ENCODE measurements around the gene ARL8B. TPM values are rescaled to one million over a fixed set of nuclear protein-coding genes. Genes with fewer than 3 reads are reported as not detected.

Gene ARL8B
- total and polyA plus RNA-seq, 2 of the 8 experiments (the other 6 are each of a cell fraction or from before 2014, with no cell fraction given): 14.5 to 27.8 TPM

DNA sequence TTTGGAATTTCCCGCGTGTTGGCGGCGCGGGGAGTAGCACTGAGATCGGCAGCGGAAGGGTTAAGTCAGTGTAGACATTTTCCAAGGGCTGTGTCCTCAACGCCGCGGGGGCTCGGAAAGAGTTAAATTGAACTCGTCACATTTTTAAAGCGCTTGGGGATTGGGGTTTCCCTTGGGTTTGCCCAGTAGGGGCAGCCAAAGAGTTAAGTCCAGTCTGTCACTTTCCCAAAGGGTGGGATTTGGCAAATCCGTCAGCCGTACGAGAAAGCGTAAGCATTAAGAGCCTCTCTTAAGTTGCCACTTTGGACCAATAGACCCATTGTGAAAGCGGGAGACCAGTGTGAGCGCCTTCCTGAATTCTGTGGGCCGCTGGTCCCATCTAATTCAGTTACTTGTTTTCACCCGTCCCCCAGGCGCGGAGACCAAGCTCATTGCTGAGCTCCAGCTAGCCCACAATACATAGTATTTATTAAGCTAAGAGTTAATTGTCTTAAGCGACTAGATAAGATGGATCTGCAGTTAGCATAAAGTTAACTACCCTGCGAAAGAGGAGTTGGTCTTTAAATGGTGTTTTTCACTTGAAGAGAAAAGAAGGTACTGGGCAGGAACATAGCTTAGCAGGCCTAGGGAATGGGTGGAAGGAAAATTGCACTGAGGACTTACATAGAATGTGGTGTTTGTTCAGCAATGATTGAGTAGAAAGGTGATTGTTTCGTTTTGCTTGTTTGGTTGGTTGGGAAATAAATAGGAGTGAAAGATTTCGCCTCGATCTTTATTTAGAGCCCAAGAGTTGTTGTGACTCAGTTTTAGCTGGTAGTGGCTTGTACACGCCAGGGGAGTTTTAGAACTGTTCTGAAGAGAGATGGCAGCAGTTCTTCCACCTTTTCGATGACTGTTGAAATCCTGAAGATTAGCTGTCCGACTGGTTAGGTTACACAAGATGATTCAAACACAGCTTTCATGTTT is 932 bp downstream of the ARL8B start:
- Histone ChIP-seq H3K4me3 (ENCODE audit: extremely low read depth in 1 of 4, insufficient read depth in 2 of 4, low read depth in 3 of 4, low read length in 4 of 4) (peak overlapping the region; percentile 73 to 98 (median 90)), H2BK20ac (ENCODE audit: low read length) (no peak overlapping the region), H4K5ac (ENCODE audit: insufficient read length, low read depth, low read length) (no peak overlapping the region), H3K4ac (replicated peaks; ENCODE audit: insufficient read length, low read depth, low read length) (no peak overlapping the region), H3K9me3 (ENCODE audit: insufficient read depth in 2 of 2, low read depth in 1 of 2, low read length in 1 of 2) (no peaks in the 10 kb centered on the region), H4K91ac (replicated peaks; ENCODE audit: insufficient read length, low read length) (no peak overlapping the region), H3K23me2 (ENCODE audit: low read depth, low read length) (peaks cover 4% of the 10 kb centered on the region; the same call in 1 of the 2 replicates), H3K27ac (ENCODE audit: low read depth, low read length) (peak overlapping the region; percentile 89; the same call in 1 of the 2 replicates), H3K79me2 (ENCODE audit: control insufficient read depth in 1 of 2, insufficient read depth in 2 of 2, low read length in 2 of 2) (peaks cover 28 to 55% of the 10 kb centered on the region in 2 experiments), H2BK120ac (replicated peaks; ENCODE audit: low read depth, low read length) (no peak overlapping the region), H3K27me3 (replicated peaks in 1 of 4; ENCODE audit: control insufficient read depth in 3 of 4, extremely low read depth in 1 of 4, insufficient read depth in 3 of 4, low read length in 3 of 4) (no peaks in the 10 kb centered on the region), H2BK5ac (ENCODE audit: low read depth, low read length) (0 out of 2 replicates have a peak overlapping the region, but pooled peaks have one; percentile 81), H3K36me3 (ENCODE audit: control insufficient read depth in 2 of 4, insufficient read depth in 4 of 4, low read length in 3 of 4) (no peaks in the 10 kb centered on the region), H2AFZ (ENCODE audit: low read length) (no peak overlapping the region), H3K4me2 (ENCODE audit: insufficient read depth in 1 of 2, low read depth in 2 of 2, low read length in 2 of 2) (peak overlapping the region; percentile 71 to 97), H3K79me1 (ENCODE audit: low read depth, low read length) (peaks cover 5% of the 10 kb centered on the region), H2AK5ac (ENCODE audit: low read depth, low read length) (no peak overlapping the region), H3K23ac (ENCODE audit: insufficient read length) (no peak overlapping the region), H4K8ac (ENCODE audit: extremely low read depth, insufficient read depth, low read length) (peak overlapping the region; percentile 98; the same call in 1 of the 2 replicates), H3K9ac (replicated peaks in 1 of 4; ENCODE audit: extremely low read depth in 1 of 4, low read depth in 3 of 4, low read length in 3 of 4) (peak overlapping the region; percentile 65 to 88 (median 86)), H2BK15ac (ENCODE audit: low read length) (no peak overlapping the region), H4K20me1 (replicated peaks in 1 of 2; ENCODE audit: control insufficient read depth in 1 of 2, insufficient read depth in 2 of 2, low read length in 2 of 2) (peaks cover 2 to 7% of the 10 kb centered on the region in 2 experiments), H3K18ac (ENCODE audit: extremely low read depth, low read length) (no peak overlapping the region), H3K56ac (replicated peaks; ENCODE audit: insufficient read length, low read depth, low read length) (no peak overlapping the region), H2BK12ac (ENCODE audit: low read depth, low read length) (no peak overlapping the region), H3K4me1 (replicated peaks in 1 of 4; ENCODE audit: control insufficient read depth in 3 of 4, insufficient read depth in 4 of 4, low read length in 3 of 4) (peaks cover 0 to 2% (median 0%) of the 10 kb centered on the region in 4 experiments; a peak in 1 of 7 replicates), H3K14ac (ENCODE audit: insufficient read length) (no peak overlapping the region)
- DNase-seq (ENCODE audit: low read depth in 1 of 2, low spot score in 2 of 2) (peak; percentile 10 to 67), FAIRE-seq (no peak)
- WGBS, 2 experiments (ENCODE audit: extremely low coverage in 1 of 2, insufficient coverage in 1 of 2, insufficient read length in 1 of 2, insufficient replicate concordance in 2 of 2, low coverage in 1 of 2, low lambda C conversion rate in 2 of 2, missing lambda C conversion rate in 1 of 2): 17 to 100% methylated on average over 1 to 31 of the region's 31 CpGs
- CTCF ChIA-PET (ENCODE audit: partially characterized antibody): interaction anchor here (0.6 to 2.4 kb wide), 18 partner anchors 8 to 265 kb away, joined by 3 to 7 read pairs (median 4); no protein-coding TSS in a partner anchor
- POLR2A ChIA-PET (ENCODE audit: partially characterized antibody): interaction anchor here (1.0 to 2.8 kb wide), 4 partner anchors 8 to 105 kb away, joined by 3 to 11 read pairs (median 4); no protein-coding TSS in a partner anchor
- no peak for TF ChIP-seq SRF (IDR thresholded peaks at IDR 0.05; ENCODE audit: low read depth, low read length)
- no peak for TF ChIP-seq HDAC6 (IDR thresholded peaks at IDR 0.05; ENCODE audit: low read depth, low read length)
- TF ChIP-seq MAFK (IDR thresholded peaks at IDR 0.05; ENCODE audit: low read depth, low read length): no peak
- no peak for TF ChIP-seq CHD2 (IDR thresholded peaks at IDR 0.05; ENCODE audit: low read length)
- no peak for TF ChIP-seq POU5F1 (IDR thresholded peaks at IDR 0.05; ENCODE audit: low read depth, low read length)
- TF ChIP-seq SP4 (IDR thresholded peaks at IDR 0.05; ENCODE audit: low read length): no peak
- no peak for TF ChIP-seq RFX5 (IDR thresholded peaks at IDR 0.05; ENCODE audit: borderline replicate concordance, low read depth, low read length)

Measured in H1 (cell line).